Peyer's patch (tissue), 4 donors: ENCODE measurements around the gene CD93. TPM values are rescaled to one million over a fixed set of nuclear protein-coding genes. Genes with fewer than 3 reads are reported as not detected.

Experiments used
- DNase-seq, 3 donors: peaks; one replicate each; pipeline ENCODE4 v3.0.0-alpha.2; 2017 to 2019
- H3K27ac ChIP-seq, 4 donors: fragments of 200-600 bp; sonication (generic); one replicate each; pipeline ENCODE4 v1.5.1; 2016 to 2019
- H3K27me3 ChIP-seq, 2 donors: fragments of 200-600 bp; sonication (generic); one replicate each; pipeline ENCODE4 v1.5.1; 2019
- H3K36me3 ChIP-seq, 3 donors: fragments of 200-600 bp; sonication (generic); one replicate each; pipeline ENCODE4 v1.5.1; 2016 to 2019
- H3K4me1 ChIP-seq, 4 donors: fragments of 200-600 bp; sonication (generic); one replicate each; pipeline ENCODE4 v1.5.1; 2016 to 2019
- H3K4me3 ChIP-seq, 4 donors: fragments of 200-600 bp; sonication (generic); 1 replicate in 3 of 4; 2 replicates in 1 of 4; pipeline ENCODE4 v1.5.1; 2016 to 2019; ENCODE audit warnings: mild to moderate bottlenecking in 1 of 4
- H3K9me3 ChIP-seq, 4 donors: fragments of 200-600 bp; sonication (generic); one replicate each; pipeline ENCODE4 v1.5.1; 2016 to 2019; ENCODE audit warnings: mild to moderate bottlenecking in 1 of 4
- CTCF ChIP-seq, 6 experiments: fragments of 450-650 bp in 4 of 6; fragments of 200-600 bp in 2 of 6; sonication (generic) in 1 of 6; IDR thresholded peaks; one replicate each; pipeline ENCODE4 v1.5.1; 2017 to 2019; ENCODE audit warnings: antibody characterized with exemption in 6 of 6, mild to moderate bottlenecking in 3 of 6, moderate library complexity in 1 of 6
- POLR2A ChIP-seq, 2 donors: fragments of 450-650 bp; IDR thresholded peaks; one replicate each; pipeline ENCODE4 v1.5.1; 2017; ENCODE audit warnings: antibody characterized with exemption in 2 of 2, mild to moderate bottlenecking in 2 of 2, moderate library complexity in 2 of 2
- total RNA-seq, 4 donors: library from RNA; depleted of rRNA; stranded (reverse); fragments of >200 nt; gene quantifications; one replicate each; pipeline ENCODE4 v1.1.0, GENCODE V29; 2016

The CD93 gene
- total RNA-seq, 4 donors from 2014 or later = 3.7 to 16.5 (median 9.7) TPM

DNA sequence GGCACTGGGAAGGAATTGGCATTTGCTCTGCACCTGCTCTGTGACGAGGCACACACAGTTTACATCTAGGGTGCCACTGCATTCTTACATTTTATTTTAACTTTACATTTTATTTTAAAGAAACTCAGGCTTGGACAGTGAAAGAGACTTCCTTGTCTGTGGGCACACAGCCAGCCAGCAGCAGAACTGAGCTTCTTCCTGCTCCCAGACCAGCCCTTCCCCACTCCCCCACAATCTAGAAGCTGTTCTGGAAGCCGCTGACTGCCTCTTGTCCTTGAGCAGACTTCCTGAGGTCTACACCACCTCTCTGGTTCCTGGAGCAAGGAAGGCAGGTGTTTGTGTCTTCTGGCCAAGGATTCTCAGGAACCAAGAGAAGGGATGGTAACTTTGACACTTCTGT lies 27.9 kb upstream of the CD93 start:
- Histone ChIP-seq H3K4me1 (no peaks in the 10 kb centered on the region), H3K27ac (peak overlapping the region in 1 of 4 donors; percentile 39), H3K36me3 (no peaks in the 10 kb centered on the region), H3K4me3 (no peak overlapping the region), H3K27me3 (no peaks in the 10 kb centered on the region), H3K9me3 (no peaks in the 10 kb centered on the region)
- no peak for DNase-seq
- no peak for TF ChIP-seq POLR2A (IDR thresholded peaks at IDR 0.05)
- TF ChIP-seq CTCF (IDR thresholded peaks at IDR 0.05) = no peak

DNA sequence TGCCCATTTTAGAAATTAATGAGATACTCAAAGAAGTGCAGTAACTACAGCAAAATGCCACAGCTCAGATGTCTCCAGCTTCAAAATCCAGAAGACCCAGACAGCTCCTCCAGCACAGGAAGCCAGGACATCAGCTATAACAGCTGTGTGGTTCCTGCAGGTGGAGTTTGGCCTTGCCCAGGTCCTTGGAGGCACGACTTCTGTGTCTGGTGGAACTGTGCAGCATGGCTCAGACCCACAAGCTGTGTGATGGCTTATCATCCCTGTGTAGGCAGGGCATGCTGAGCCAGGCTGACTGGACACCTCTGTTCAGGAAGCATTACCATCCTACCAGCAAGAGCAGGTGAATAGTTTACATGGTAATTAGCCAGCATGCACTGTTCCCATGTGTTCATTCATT lies 26.5 kb upstream of the CD93 start:
- TF ChIP-seq CTCF (IDR thresholded peaks at IDR 0.05) (no peak), POLR2A (IDR thresholded peaks at IDR 0.05) (no peak)
- H3K9me3 ChIP-seq = no peaks in the 10 kb centered on the region
- no peak for DNase-seq
- H3K4me1 ChIP-seq = no peaks in the 10 kb centered on the region
- H3K4me3 ChIP-seq = no peak overlapping the region
- no peaks in the 10 kb centered on the region for H3K36me3 ChIP-seq
- H3K27me3 ChIP-seq = no peaks in the 10 kb centered on the region
- H3K27ac ChIP-seq = no peak overlapping the region

DNA sequence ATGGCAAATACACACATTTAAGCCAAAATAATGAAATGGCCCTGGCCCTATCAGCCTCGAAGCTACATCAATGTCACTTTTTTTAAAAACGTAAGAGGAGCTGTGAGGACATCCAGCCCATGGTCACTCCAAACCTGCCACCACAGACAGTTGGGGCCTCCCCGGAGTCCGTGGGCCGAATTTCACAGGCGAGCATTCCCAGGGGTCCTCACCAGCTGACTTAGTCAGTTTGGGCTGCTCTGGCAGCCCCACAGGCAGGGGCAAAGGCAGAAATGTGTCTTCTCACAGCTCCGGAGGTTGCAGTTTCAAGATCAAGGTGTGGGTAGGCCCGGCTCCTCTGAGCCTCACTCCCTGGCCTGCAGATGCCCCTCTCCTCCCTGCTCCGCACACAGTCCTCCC lies 25.8 kb upstream of the CD93 start:
- peaks cover 0 to 5% (median 0%) of the 10 kb centered on the region in 4 donors for H3K4me1 ChIP-seq
- no peak for DNase-seq
- H3K36me3 ChIP-seq = no peaks in the 10 kb centered on the region
- H3K4me3 ChIP-seq = no peak overlapping the region
- no peaks in the 10 kb centered on the region for H3K9me3 ChIP-seq
- H3K27ac ChIP-seq = no peak overlapping the region
- TF ChIP-seq POLR2A (IDR thresholded peaks at IDR 0.05) (no peak), CTCF (IDR thresholded peaks at IDR 0.05) (no peak)
- no peaks in the 10 kb centered on the region for H3K27me3 ChIP-seq

DNA sequence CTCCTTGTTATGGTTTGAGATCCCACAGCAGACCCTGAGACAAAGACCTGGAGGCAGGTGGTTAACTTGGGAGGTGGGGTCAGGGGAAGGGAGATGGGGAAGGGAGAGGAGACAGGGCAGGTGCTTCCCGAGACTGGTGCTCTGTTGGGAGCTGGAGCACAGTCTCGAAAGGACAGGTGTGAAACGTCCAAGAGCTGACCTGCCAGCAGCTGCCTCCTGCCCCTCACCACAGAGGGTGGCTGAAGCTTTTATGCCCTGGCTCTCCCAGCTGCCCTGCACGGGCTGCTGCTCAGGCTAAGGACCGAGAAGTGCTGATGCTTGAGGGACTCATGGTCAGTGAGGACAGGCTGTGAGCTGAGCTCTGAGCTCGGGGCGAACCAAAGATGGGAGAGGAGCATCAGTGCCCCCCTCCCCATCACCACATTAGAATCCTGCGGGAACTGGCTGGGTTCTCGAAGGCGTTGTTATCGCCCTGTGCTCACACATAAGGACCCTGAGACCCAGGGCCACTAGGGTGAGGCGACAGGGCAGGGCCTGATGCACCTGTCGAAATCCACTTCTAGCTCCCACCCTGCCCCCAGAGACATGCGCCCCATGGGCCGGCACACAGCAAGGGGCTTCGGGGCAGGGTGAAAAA lies 25.3 kb upstream of the CD93 start:
- H3K27me3 ChIP-seq = no peaks in the 10 kb centered on the region
- H3K4me1 ChIP-seq = peaks cover 0 to 10% (median 0%) of the 10 kb centered on the region in 4 donors
- TF ChIP-seq CTCF (IDR thresholded peaks at IDR 0.05) (no peak), POLR2A (IDR thresholded peaks at IDR 0.05) (no peak)
- no peaks in the 10 kb centered on the region for H3K9me3 ChIP-seq
- H3K4me3 ChIP-seq = no peak overlapping the region
- no peak for DNase-seq
- no peak overlapping the region for H3K27ac ChIP-seq
- H3K36me3 ChIP-seq = no peaks in the 10 kb centered on the region

DNA sequence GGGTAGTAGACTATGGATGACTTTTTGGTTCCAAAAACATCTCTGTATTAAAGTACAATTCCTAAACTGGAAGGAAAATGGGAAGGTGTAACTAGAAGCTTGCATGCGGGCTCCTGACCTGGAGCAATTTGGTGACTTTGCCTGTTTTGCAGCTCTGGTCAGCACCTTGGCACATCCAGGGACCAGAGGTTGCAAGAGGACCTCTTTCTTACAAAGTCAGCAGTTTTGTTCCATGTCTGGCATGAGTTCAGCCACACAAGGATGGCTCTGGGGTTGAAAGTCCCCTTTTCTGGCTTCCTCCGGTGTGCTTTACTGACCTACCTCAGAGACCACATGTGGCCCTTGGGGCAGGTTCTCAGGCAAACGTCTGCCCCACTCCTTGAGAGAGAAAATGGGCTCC lies 22.7 kb upstream of the CD93 start:
- no peaks in the 10 kb centered on the region for H3K9me3 ChIP-seq
- TF ChIP-seq POLR2A (IDR thresholded peaks at IDR 0.05) (no peak), CTCF (IDR thresholded peaks at IDR 0.05) (no peak)
- no peak for DNase-seq
- H3K27ac ChIP-seq = no peak overlapping the region
- no peaks in the 10 kb centered on the region for H3K36me3 ChIP-seq
- peaks cover 0 to 20% (median 0%) of the 10 kb centered on the region in 4 donors for H3K4me1 ChIP-seq
- no peaks in the 10 kb centered on the region for H3K27me3 ChIP-seq
- no peak overlapping the region for H3K4me3 ChIP-seq

DNA sequence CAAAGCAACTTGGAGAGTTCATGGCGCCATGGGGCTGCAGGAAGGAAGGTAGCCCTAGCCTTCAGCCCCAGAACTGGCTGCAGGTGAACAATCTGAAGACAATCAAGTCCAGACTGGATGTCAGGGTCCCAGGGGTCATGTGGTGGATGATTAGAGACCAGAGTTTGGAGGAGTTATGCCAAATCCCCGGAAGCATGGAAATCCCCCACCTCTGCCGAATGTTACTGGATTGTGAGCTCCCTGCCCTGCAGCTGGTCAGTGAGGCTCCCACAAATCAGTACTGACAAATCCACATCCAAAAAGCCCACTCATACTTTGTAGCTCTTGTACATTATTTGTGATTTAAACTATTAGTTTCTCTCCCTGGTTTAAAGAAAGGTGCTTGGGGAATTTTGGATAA lies 21.3 kb upstream of the CD93 start:
- no peak for DNase-seq
- peaks cover 0 to 20% (median 0%) of the 10 kb centered on the region in 4 donors for H3K4me1 ChIP-seq
- no peak overlapping the region for H3K27ac ChIP-seq
- no peaks in the 10 kb centered on the region for H3K9me3 ChIP-seq
- H3K4me3 ChIP-seq = no peak overlapping the region
- no peaks in the 10 kb centered on the region for H3K27me3 ChIP-seq
- H3K36me3 ChIP-seq = no peaks in the 10 kb centered on the region
- TF ChIP-seq POLR2A (IDR thresholded peaks at IDR 0.05) (no peak), CTCF (IDR thresholded peaks at IDR 0.05) (no peak)
